SH-SY5Y (cell line): ENCODE results near the gene IER3IP1.

Experiments used
- GATA2 ChIP-seq: IDR thresholded peaks from 2 replicates; pipeline ENCODE4 v1.6.1; 2011; ENCODE audit warnings: mild to moderate bottlenecking, low read depth, low read length
- GATA3 ChIP-seq: IDR thresholded peaks from 2 replicates; pipeline ENCODE4 v1.6.1; 2011; ENCODE audit warnings: low read depth, mild to moderate bottlenecking, low read length, moderate library complexity

The IER3IP1 gene

DNA sequence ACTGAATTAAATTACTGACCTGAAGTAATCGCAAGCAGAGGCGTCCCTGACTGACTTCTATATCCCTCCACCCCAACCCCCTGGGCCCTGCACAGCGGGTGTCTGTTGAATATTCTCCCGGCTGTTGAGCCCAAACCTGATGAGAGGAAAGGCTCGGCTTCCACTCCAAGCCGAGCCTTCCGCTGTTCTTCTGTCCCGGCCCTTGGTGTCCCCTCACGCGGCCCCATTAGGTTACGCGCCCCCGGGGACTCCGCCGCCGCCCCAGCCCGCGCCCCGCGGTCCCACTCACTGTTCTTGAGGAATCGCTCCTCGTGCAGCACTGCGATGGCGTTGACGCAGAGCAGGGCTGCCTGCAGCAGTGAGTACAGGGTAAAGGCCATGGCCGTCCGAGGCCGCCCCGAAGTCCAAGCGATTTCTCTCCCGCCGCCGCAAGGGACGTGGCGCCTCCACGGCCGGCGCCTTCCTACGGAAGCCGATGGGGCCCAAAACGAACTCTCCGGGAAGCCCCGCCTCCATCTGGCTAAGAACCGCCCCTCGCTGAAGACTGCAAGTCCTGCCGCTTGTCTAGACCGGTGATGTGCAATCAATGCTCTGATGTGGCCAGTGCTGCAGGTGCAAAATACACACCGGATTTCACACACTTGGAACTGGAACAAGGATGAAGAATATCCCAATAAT lies at the start of gene IER3IP1:
IER3IP1 (minus strand) TSS at position 467 of the 678 bp plus-strand sequence; CDS start at position 380, 87 bp downstream.
- TF ChIP-seq GATA3 (no peak), GATA2 (no peak)

DNA sequence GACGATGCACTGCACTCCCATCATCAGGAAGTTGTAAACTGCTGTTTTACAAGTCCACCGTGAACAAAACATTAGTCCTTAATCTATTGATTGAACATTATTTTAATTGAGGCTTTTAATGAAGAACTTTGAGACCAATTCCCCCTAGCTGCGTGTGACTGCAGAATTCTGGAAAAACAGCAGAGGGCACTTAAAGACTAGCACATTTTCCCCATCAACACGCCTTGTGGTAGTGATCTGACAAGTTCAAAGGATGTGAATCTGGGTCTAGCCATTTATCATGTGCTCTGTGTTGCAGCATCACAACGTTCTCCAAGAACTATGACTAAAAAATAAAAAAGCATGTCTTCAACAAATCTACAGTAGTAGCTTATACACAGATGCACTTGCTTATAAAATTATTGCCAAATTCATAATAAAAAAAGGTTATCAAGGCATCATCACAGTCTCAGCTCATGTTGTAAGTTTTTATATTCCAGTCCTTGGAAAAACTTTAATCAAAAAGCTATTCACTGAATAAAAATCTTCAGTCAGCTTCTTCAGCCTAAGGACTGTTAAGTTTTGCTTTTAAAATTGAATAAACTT lies 39.5 kb upstream of the IER3IP1 start:
- TF ChIP-seq GATA2, result no peak
- TF ChIP-seq GATA3, result no peak

DNA sequence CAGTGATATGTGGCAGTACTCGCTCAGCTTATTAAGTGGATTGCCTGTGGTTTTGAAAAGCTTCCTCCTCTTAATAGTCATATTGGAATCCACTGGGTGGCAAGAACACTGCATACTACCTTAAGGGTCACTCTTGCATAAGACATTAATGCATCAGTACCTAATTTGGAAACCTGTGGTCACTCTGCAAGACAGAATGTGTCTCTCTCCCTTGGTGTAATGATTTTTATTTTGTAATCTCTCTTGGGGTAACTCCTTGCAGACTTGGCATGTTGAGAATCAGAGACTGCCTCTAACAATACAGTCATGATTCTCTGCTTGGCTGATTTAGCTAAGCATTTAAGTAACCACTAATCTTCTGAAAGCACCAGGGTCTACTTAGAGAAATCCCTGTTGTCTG lies 33.0 kb upstream of the IER3IP1 start:
- TF ChIP-seq GATA2, result no peak
- TF ChIP-seq GATA3, result no peak

GRCh38 chr18:47206945-47207637 lies 30.9 kb upstream of the IER3IP1 start:
- no peak for TF ChIP-seq GATA3
- TF ChIP-seq GATA2, result no peak

- TF ChIP-seq GATA3 (no peak), GATA2 (no peak; the same call in 1 of the 2 replicates)
Observed at GRCh38 chr18:47204908-47205522, 28.9 kb upstream of the IER3IP1 start.

GRCh38 chr18:47203626-47204464 lies 27.7 kb upstream of the IER3IP1 start:
- peak; percentile 77 for TF ChIP-seq GATA3
- peak; percentile 75 for TF ChIP-seq GATA2

- TF ChIP-seq GATA2, result no peak
- TF ChIP-seq GATA3, result no peak
Observed at GRCh38 chr18:47191961-47192360, 15.8 kb upstream of the IER3IP1 start.

DNA sequence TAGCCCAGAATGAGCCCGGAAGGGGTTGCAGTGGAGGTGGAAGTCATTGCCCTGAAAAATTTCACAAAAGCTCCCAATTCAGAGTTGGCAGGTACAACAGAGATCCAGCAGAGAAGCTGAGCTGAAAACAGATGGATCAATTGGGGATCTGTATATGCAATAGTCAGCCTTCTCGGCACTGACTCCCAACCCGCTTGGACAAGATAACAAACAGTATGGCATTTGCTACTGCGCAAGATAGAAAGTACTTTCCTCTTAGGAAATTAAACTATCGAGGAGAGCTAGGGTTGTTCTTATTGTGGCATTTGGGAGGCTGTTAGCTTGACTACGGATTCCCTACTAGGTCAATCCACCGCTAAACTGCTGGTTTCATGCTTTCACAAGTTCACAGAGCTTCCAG lies 11.6 kb upstream of the IER3IP1 start:
- TF ChIP-seq GATA3, result no peak
- no peak for TF ChIP-seq GATA2

- TF ChIP-seq GATA2 (no peak), GATA3 (no peak)
Observed at GRCh38 chr18:47184419-47185050, 8.4 kb upstream of the IER3IP1 start.

DNA sequence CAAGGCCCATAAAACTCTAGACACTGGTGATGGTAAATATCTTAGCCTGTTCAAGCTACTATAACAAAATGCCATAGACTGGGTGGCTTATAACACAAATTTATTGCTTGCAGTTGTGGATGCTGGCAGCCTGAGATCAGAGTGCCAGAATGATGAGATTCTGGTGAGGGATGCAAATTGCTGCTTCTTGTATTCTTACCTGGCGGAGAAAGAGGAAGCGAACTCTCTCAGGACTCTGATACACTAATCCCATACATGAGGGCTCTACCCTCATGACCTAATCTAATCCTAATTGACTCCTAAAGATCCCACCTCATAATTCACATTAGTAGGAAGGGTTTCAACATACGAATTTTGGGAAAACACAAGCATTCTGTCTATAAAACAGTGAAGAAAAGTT lies 4.6 kb upstream of the IER3IP1 start:
- TF ChIP-seq GATA3 (no peak), GATA2 (no peak)

DNA sequence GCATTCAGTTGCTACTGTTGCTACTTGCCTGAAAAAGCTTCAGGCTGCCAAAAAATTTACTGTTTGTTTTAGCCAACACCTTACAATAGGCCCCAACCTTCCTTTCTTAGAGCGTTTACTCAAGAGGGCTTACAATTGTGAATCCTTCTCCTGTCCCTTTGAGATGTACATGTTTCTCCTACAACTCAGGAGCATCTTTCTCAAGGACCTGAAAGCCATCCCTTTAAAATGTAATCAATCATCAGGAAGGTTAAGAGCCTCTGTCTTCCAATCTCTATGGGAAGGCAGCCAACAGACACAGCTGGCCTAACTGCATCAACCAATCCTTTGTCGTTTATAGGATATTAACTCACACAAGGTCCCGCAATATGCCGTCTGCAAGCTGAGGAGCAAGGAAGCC lies 3.4 kb upstream of the IER3IP1 start:
- TF ChIP-seq GATA3, result no peak
- TF ChIP-seq GATA2, result no peak

DNA sequence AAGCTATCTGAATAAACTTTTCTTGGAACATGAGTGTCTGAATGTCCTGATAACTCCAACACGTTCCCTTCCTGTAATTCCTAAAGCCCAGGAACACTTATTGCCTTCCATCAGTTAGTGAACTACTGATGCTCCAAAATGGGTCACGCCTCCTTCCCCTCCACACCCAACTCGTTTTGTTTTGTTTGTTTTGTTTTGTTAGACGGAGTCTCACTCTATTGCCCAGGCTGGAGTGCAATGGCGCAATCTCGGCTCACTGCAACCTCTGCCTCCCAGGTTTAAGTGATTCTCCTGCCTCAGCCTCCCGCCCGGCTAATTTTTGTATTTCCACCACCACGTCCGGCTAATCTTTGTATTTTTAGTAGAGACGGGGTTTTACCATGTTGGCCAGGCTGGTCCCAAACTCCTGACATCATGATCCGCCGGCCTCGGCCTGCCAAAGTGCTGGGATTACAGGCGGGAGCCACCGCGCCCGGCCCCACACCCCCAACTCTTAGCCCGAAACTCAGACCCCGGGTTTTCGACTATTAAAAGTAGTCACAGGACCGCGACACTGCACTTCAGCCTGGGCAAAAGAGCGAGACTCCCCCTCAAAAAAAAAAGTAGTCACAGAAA lies 774 bp downstream of the IER3IP1 start:
- TF ChIP-seq GATA3 (no peak), GATA2 (no peak)

DNA sequence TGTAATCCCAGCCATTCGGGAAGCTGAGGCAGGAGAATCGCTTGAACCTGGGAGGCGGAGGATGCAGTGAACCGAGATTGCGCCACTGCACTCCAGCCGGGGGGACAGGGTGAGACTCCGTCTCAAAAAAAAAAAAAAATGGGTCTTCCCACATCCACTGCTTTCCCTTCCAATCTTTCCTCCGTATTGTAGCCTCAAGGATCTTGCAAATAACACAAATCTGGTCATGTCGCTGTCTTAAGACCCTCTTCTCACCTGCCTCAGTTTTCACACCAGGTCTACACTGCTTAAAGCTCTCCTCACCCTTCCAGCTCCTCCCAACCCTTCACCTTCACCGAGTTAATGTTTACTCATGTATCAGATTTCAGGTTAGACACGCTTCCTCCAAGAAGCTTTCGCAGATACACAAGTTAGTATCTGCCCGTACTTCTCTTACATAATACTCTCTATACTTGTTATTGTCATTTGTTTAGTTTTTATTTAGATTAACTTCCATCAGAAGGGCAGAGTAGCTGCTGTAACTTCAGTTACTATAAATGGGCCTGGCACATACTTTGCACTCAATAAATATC lies 1.5 kb downstream of the IER3IP1 start:
- TF ChIP-seq GATA2, result no peak
- no peak for TF ChIP-seq GATA3
